GM12874 (cell line): ENCODE results near the gene NR6A1.

Source experiments
- TF ChIP-seq, protein P1 (sequence below): IDR thresholded peaks from 2 replicates; pipeline ENCODE4 v1.5.1; 2011; ENCODE audit warnings: low read depth, mild to moderate bottlenecking, control low read depth, low read length, moderate library complexity; ENCODE audit not compliant: insufficient read depth

NR6A1 gene

DNA sequence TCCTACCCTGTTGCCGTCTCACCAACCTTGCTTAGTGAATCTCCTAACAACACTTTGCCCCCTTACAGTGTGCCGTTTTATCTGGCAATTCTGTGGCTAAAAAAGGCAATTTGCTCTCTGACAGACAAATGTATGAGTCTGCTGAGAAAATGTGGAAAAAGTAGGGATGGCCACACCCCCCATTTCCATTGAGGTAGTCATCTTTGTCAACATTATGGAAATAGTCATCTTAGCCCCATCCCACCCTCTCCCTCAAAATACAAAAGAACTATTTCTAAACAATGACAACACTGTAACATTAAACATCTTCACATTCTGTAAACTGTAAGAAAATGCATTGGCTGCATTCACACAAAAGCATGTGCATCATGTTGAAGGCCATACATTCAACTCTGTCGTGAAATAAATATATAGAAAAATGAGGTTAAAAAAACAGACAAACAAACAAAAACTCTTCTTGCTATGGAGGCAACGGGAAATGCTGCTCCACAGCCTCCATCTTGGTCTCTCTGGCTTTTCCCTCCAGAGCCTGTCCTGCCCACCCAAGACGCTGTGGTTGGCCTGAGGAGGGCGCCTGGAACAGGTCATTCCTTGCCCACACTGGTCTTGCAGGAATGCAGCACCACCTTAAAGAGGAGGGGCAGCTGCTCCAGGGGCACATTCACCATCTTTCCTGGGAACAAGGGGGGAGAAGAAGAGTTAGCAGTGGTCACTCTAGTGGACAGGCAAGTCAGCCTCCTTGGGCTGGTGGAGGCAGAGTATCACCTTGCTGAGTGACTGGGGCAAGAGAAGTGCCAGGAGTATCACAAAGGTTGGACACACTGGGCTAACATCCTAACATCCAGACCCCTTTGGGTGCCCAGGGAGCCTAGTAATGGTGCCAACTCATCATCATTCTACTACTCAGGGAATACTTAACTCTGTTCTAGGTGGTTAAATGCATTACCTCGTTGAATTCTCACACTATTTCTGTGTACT lies 248.7 kb downstream of the NR6A1 start:
- TF ChIP-seq, protein P1, sequence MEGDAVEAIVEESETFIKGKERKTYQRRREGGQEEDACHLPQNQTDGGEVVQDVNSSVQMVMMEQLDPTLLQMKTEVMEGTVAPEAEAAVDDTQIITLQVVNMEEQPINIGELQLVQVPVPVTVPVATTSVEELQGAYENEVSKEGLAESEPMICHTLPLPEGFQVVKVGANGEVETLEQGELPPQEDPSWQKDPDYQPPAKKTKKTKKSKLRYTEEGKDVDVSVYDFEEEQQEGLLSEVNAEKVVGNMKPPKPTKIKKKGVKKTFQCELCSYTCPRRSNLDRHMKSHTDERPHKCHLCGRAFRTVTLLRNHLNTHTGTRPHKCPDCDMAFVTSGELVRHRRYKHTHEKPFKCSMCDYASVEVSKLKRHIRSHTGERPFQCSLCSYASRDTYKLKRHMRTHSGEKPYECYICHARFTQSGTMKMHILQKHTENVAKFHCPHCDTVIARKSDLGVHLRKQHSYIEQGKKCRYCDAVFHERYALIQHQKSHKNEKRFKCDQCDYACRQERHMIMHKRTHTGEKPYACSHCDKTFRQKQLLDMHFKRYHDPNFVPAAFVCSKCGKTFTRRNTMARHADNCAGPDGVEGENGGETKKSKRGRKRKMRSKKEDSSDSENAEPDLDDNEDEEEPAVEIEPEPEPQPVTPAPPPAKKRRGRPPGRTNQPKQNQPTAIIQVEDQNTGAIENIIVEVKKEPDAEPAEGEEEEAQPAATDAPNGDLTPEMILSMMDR: no peak

DNA sequence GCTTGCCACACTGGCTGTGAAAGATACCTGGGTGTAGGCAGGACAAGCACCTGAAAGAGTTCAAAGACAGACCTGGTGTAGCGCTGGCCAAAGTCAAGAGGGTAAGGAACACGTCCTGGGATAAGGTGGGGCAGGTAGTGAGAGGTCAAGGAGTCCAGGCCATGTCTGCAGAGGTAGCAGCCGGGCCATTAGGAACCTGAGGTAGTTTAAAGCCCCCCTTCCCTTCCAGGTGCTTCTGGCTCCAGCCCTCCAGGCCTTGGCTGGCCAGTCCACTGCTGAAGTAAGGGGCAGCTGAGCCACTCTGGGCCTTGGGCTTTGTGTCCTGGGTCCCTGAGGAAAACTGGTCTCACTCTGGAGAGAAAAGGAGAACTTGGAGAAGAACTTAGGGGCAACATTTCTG lies 250.0 kb downstream of the NR6A1 start:
- TF ChIP-seq, protein P1: no peak

DNA sequence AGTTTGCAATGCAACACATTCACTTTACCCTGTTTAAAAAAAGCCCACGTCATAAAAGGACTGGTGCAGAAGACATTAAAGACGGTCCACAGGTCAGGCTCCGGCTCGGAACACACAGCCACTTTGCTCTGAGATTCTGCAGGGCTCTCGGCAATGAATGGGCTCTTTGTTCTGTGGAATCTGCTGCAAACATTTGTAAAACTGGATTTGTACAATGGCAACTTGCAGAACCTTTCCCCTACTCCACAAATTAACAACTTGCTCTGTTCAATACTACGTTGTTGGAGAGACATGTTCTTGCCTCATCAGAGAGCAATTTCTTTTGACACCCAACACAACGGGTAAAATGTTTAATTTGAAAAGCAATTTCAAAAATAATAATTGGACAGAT lies 250.9 kb downstream of the NR6A1 start:
- TF ChIP-seq, protein P1: no peak

DNA sequence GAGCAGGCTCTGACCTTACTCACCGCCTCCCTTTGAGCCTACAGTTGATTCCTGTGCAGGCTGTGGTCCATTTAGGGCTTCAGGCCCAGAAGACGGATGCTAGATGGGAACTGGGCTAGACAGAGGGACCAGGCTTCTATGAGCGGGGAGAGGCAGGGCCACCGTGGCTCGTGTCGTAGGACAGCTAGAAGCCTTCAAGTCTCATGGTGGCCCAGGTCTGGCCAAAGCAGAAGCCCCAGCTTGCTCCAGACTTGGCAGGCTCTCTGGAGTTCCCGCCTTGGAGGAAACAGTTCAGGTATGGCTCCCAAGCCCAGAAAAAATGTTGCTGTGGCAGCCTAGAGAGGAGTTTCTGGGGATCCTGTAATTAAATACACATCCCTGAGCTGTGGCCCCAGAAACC lies 253.0 kb downstream of the NR6A1 start:
- TF ChIP-seq, protein P1: no peak

DNA sequence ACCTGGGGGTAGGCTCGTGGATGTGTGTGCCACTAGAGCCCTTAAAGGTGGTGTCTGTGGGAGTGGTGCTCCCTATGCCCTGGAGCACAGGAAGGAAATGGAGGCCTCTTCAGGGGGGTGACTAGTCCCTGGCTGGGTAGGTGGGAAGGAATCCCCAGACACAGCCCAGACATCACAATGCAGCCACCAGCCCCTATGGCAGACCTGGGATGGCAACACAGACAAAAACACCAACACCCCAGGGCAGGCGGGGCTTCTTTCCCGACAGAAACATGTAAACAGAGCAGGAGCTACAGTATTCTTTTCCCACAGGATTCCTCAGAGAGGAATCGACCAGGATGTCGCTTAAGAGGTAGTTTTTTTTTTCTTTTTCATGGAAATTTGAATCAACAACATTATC lies 253.5 kb downstream of the NR6A1 start:
- TF ChIP-seq, protein P1: no peak

DNA sequence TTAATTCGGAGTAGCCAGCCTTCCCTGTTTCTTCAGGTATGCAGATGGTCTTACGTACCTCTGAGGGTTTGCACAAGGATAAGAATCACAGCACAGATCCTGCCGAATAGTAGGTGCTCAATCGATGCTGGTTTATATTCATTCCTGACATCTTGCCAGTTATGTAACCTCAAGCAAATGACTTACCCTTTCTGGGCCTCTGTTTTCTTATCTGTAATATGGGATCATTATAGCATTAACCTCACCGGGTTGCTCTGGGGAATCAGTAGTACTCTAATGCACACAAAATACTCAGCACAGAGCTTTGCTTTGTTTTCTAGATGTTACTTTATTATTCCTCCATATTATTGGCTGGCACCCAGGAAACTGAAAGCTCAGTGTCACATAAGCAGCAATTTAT lies 256.2 kb downstream of the NR6A1 start:
- TF ChIP-seq, protein P1: no peak

DNA sequence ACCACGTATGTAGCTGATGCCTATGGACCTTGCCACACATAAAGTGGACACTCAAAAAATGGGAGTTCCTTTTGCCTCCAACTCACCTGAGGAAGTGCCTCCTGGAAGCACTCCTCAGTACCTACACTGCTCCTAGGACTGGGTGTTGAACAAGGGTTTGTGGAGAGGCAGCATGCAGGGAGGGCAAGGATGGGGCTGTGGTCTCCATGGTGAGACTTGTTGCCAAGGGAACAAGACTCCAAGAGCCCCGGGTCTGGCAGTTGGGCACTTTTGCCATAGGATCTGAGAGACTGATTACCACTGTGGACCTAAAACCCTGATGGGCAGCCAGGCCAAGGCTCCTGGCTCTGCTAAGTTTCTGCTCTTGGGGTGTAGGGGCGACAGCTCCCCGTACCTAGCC lies 257.0 kb downstream of the NR6A1 start:
- TF ChIP-seq, protein P1: no peak
